Activated naive CD4-positive, alpha-beta T cell treated with anti-CD3 and anti-CD28 coated beads, Interleukin-2, amount 50 U/mL, for 72 hours (primary cell): ENCODE results near the gene EBPL. TPM values are rescaled to one million over a fixed set of nuclear protein-coding genes. Genes with fewer than 3 reads are reported as not detected.
"Not testable (repeated sequence)": the region's sequence is repeated elsewhere in the genome, so short reads cannot be mapped to it uniquely, and the experiment has no call there.

ENCODE experiments used
- ATAC-seq, 2 donors: fragments of 150-1000 bp; cut with Tn5 transposase; 2 replicates each; pipeline ENCODE4 v1.10.0; 2021; ENCODE audit warnings: mild to moderate bottlenecking in 2 of 2, moderate library complexity in 2 of 2
- DNase-seq, 2 donors: peaks; one replicate each; pipeline ENCODE4 v3.0.0; 2021 to 2022; ENCODE audit warnings: low spot score in 2 of 2
- H3K27ac Mint-ChIP-seq, 2 donors: one replicate each; pipeline ENCODE4 v1.8.0; 2022; ENCODE audit warnings: mild to moderate bottlenecking in 2 of 2, mixed read lengths in 2 of 2
- H3K36me3 Mint-ChIP-seq, 2 donors: one replicate each; pipeline ENCODE4 v1.8.0; 2022; ENCODE audit warnings: mixed read lengths in 2 of 2
- H3K9me3 Mint-ChIP-seq, 2 donors: one replicate each; pipeline ENCODE4 v1.8.0; 2022; ENCODE audit warnings: mixed read lengths in 2 of 2
- total RNA-seq, 2 donors: library from RNA; stranded (reverse); gene quantifications; one replicate each; pipeline ENCODE4 v1.2.3, GENCODE V29; 2022

The EBPL gene
- total RNA-seq, 2 donors from 2014 or later = 31.9 to 59.9 TPM

- H3K36me3 Mint-ChIP-seq = peaks cover 5% of the 10 kb centered on the region in 2 donors
- no peak overlapping the region for H3K27ac Mint-ChIP-seq
- no peaks in the 10 kb centered on the region for H3K9me3 Mint-ChIP-seq
- ATAC-seq (no peak), DNase-seq (no peak)
These were observed 65.8 kb downstream of the EBPL start for GRCh38 chr13:49625392-49626079.

GRCh38 chr13:49624229-49624628 is 67.1 kb downstream of the EBPL start:
- Mint-ChIP-seq H3K9me3 (no peaks in the 10 kb centered on the region), H3K36me3 (peaks cover 5% of the 10 kb centered on the region in 2 donors), H3K27ac (no peak overlapping the region)
- no peak for ATAC-seq
- no peak for DNase-seq

- H3K36me3 Mint-ChIP-seq = no peaks in the 10 kb centered on the region
- DNase-seq (no peak), ATAC-seq (no peak)
- H3K27ac Mint-ChIP-seq = no peak overlapping the region
- no peaks in the 10 kb centered on the region for H3K9me3 Mint-ChIP-seq
These were observed 68.9 kb downstream of the EBPL start for GRCh38 chr13:49622174-49622946.

- ATAC-seq = peak in 1 of 2 donors; percentile 43
- no peaks in the 10 kb centered on the region for H3K9me3 Mint-ChIP-seq
- peak overlapping the region in 1 of 2 donors; percentile 65 for H3K27ac Mint-ChIP-seq
- H3K36me3 Mint-ChIP-seq = no peaks in the 10 kb centered on the region
- DNase-seq = no peak
These were observed 71.1 kb downstream of the EBPL start for GRCh38 chr13:49620170-49620621.

GRCh38 chr13:49616676-49617065 is 74.6 kb downstream of the EBPL start:
- ATAC-seq = no peak
- Mint-ChIP-seq H3K9me3 (no peaks in the 10 kb centered on the region), H3K27ac (no peak overlapping the region), H3K36me3 (no peaks in the 10 kb centered on the region)
- no peak for DNase-seq

GRCh38 chr13:49615836-49616675 is 75.2 kb downstream of the EBPL start:
- Mint-ChIP-seq H3K36me3 (no peaks in the 10 kb centered on the region), H3K27ac (no peak overlapping the region), H3K9me3 (no peaks in the 10 kb centered on the region)
- ATAC-seq (no peak), DNase-seq (no peak)

- H3K36me3 Mint-ChIP-seq, ATAC-seq, H3K27ac Mint-ChIP-seq, H3K9me3 Mint-ChIP-seq, DNase-seq: not testable (repeated sequence)
These were observed 79.2 kb downstream of the EBPL start for GRCh38 chr13:49612042-49612441.

Other genes with a start within 250 kb of the EBPL start
- 10 to 100 TPM in 1 of 2 donors, 1 to 10 TPM in 1; 5.2 to 14.5 TPM for gene CAB39L, start 247.4 kb downstream of the EBPL start, total RNA-seq
- 10 to 100 TPM; 16.0 to 22.7 TPM for gene SETDB2, start 247.2 kb downstream of the EBPL start, total RNA-seq
- gene PHF11, start 195.5 kb downstream of the EBPL start, total RNA-seq = 100 to 1,000 TPM in 1 of 2 donors, 10 to 100 TPM in 1; 57.2 to 132 TPM
- gene RCBTB1, start 105.9 kb downstream of the EBPL start, total RNA-seq = 10 to 100 TPM; 15.6 to 26.1 TPM
- 1 to 10 TPM; 1.5 to 1.6 TPM for gene ARL11, start 63.0 kb downstream of the EBPL start, total RNA-seq
- gene KPNA3, start 101.2 kb upstream of the EBPL start, total RNA-seq = 10 to 100 TPM; 33.0 to 36.3 TPM
- 1 to 10 TPM; 4.6 to 5.0 TPM for gene SPRYD7, start 244.9 kb upstream of the EBPL start, total RNA-seq